ENCODE results near the gene CHN1.

GRCh38 chr2:174794851-174795374, 210.3 kb downstream of the CHN1 start:
- TF ChIP-seq CTCF (IDR thresholded peaks at IDR 0.05 in 4 of 5, conservative IDR thresholded peaks at IDR 0.05 in 1 of 5) (no peak), POLR2A (IDR thresholded peaks at IDR 0.05) (no peak)

All from gastrocnemius medialis (tissue), 4 donors.